ENCODE results near the gene CD93.

CD93 gene

GRCh38 chr20:23126281-23127061 is 40.3 kb upstream of the CD93 start:
- Histone ChIP-seq H3K9me3 (ENCODE audit: control insufficient read depth, low read length) (no peaks in the 10 kb centered on the region), H3K9ac (ENCODE audit: low read length) (no peak overlapping the region), H3K4me1 (ENCODE audit: control insufficient read depth, insufficient read depth, low read length) (peaks cover 32% of the 10 kb centered on the region), H3K27me3 (replicated peaks; ENCODE audit: control insufficient read depth, insufficient read depth, low read length) (no peaks in the 10 kb centered on the region), H3K4me3 (ENCODE audit: low read length) (no peak overlapping the region), H3K36me3 (ENCODE audit: control insufficient read depth, insufficient read depth, low read length, severe bottlenecking) (no peaks in the 10 kb centered on the region)
- no peak for DNase-seq (ENCODE audit: low read depth)

DNA sequence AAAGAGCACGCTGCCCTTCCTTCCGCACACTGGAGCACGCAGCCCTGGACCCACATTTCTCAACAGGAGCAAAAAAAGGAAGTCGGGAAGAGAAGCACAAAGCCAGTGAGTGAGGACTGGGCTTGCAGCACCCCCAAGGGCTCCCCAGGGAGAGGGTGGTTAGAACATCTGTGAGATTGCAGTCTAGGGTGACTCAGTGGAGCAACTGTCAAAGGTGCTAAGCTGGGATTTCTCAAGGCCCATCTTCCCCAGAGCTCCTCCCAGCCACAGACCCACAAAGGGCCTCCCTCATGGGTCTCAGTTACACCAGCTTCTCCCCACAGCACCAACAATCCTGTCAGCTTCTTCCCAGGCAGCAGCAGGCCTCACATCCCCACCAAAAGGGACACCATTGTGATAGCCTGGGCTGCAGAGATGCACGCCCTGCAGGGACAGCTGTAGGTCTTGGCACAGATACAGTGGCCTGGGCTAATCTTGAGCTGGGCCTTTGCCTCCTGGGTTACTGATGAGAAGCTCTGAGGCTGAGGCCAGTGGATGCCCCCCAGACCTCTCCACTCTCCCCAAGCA is 39.6 kb upstream of the CD93 start:
- Histone ChIP-seq H3K9ac (ENCODE audit: low read length) (no peak overlapping the region), H3K36me3 (ENCODE audit: control insufficient read depth, insufficient read depth, low read length, severe bottlenecking) (no peaks in the 10 kb centered on the region), H3K4me1 (ENCODE audit: control insufficient read depth, insufficient read depth, low read length) (peaks cover 26% of the 10 kb centered on the region), H3K9me3 (ENCODE audit: control insufficient read depth, low read length) (no peaks in the 10 kb centered on the region), H3K4me3 (ENCODE audit: low read length) (no peak overlapping the region), H3K27me3 (replicated peaks; ENCODE audit: control insufficient read depth, insufficient read depth, low read length) (no peaks in the 10 kb centered on the region)
- peak; percentile 62 for DNase-seq (ENCODE audit: low read depth)

- Histone ChIP-seq H3K9ac (ENCODE audit: low read length) (no peak overlapping the region), H3K36me3 (ENCODE audit: control insufficient read depth, insufficient read depth, low read length, severe bottlenecking) (no peaks in the 10 kb centered on the region), H3K9me3 (ENCODE audit: control insufficient read depth, low read length) (no peaks in the 10 kb centered on the region), H3K4me1 (ENCODE audit: control insufficient read depth, insufficient read depth, low read length) (peaks cover 22% of the 10 kb centered on the region), H3K27me3 (replicated peaks; ENCODE audit: control insufficient read depth, insufficient read depth, low read length) (peaks cover 5% of the 10 kb centered on the region), H3K4me3 (ENCODE audit: low read length) (no peak overlapping the region)
- no peak for DNase-seq (ENCODE audit: low read depth)
Measured at GRCh38 chr20:23125159-23125558, 39.0 kb upstream of the CD93 start.

GRCh38 chr20:23123886-23124285 is 37.8 kb upstream of the CD93 start:
- Histone ChIP-seq H3K4me3 (ENCODE audit: low read length) (no peak overlapping the region), H3K4me1 (ENCODE audit: control insufficient read depth, insufficient read depth, low read length) (peaks cover 17% of the 10 kb centered on the region), H3K9ac (ENCODE audit: low read length) (no peak overlapping the region), H3K27me3 (replicated peaks; ENCODE audit: control insufficient read depth, insufficient read depth, low read length) (peaks cover 9% of the 10 kb centered on the region), H3K9me3 (ENCODE audit: control insufficient read depth, low read length) (no peaks in the 10 kb centered on the region), H3K36me3 (ENCODE audit: control insufficient read depth, insufficient read depth, low read length, severe bottlenecking) (no peaks in the 10 kb centered on the region)
- no peak for DNase-seq (ENCODE audit: low read depth)

DNA sequence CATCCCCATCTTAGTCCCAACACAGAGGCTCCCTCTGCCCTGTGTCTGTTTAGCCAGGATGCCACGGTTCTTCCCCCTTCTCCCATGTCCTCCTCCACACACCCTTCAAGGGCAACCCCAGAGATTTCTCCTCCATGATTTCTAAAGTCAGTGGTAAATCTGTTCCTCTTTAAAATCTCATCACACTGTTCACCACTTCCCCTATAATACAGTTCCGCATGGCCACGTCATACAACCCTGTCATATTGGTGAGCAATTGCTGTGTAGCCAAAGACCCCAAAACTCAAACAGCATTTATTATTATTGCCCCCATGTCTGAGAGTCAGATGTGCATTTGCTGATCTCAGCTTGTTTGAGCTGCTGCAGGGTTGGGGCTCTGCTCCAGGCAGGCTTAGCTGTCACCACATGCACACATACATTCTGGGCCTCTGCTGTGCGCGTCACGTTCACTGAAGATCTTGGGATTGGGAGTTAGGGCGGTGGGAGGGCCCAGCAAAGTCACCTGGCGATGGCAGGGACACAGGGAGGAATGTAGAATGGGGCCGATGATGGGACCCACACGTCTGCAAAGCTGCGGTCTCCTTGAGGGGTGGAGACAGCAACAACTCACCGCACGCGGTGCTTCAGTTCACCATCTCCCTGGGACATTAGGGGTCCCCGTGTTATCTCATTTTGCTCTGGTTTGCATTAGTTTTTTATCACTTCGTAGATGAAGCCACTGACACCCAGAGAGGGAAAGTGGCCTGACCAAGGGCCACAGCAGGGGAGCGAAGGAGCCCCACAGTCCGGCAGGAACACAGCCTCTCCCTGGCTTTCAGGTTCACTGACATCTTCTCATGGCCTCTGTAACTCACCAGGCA is 36.9 kb upstream of the CD93 start:
- H3K4me3 ChIP-seq (ENCODE audit: low read length): no peak overlapping the region
- DNase-seq (ENCODE audit: low read depth): no peak
- H3K4me1 ChIP-seq (ENCODE audit: control insufficient read depth, insufficient read depth, low read length): peaks cover 17% of the 10 kb centered on the region
- H3K9ac ChIP-seq (ENCODE audit: low read length): no peak overlapping the region
- H3K9me3 ChIP-seq (ENCODE audit: control insufficient read depth, low read length): no peaks in the 10 kb centered on the region
- H3K36me3 ChIP-seq (ENCODE audit: control insufficient read depth, insufficient read depth, low read length, severe bottlenecking): no peaks in the 10 kb centered on the region
- H3K27me3 ChIP-seq (replicated peaks; ENCODE audit: control insufficient read depth, insufficient read depth, low read length): peaks cover 9% of the 10 kb centered on the region

GRCh38 chr20:23122321-23122720 is 36.2 kb upstream of the CD93 start:
- no peaks in the 10 kb centered on the region for H3K9me3 ChIP-seq (ENCODE audit: control insufficient read depth, low read length)
- no peak for DNase-seq (ENCODE audit: low read depth)
- no peak overlapping the region for H3K4me3 ChIP-seq (ENCODE audit: low read length)
- H3K36me3 ChIP-seq (ENCODE audit: control insufficient read depth, insufficient read depth, low read length, severe bottlenecking): no peaks in the 10 kb centered on the region
- peaks cover 17% of the 10 kb centered on the region for H3K4me1 ChIP-seq (ENCODE audit: control insufficient read depth, insufficient read depth, low read length)
- peaks cover 9% of the 10 kb centered on the region for H3K27me3 ChIP-seq (replicated peaks; ENCODE audit: control insufficient read depth, insufficient read depth, low read length)
- H3K9ac ChIP-seq (ENCODE audit: low read length): no peak overlapping the region

DNA sequence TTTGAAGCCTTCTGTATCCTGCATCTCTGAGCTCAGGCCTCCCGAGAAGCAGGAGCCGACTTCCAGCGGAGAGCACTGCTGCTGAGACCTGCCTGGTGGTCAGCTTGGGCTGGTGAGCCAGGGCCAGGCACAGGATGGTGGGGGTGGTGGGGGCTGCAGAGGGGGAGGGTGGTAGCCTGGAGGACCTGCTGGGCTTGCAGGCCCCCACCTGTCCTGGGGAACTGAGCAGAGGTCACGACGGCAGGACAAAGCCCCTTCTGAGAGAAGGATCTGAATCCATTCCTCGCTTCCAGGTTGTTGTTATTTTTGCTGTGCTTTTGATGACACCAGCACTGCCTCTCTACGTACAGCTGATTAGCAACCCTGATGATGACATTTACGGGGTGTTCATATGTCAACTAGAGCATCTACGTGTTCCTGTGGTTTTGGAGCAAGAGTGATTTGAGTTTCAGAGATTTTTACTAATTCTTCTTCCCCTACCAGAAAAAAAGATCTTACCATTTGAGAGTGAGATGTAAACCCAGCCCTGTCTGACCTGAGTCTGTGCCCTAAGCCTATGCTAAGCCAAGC is 35.7 kb upstream of the CD93 start:
- no peak overlapping the region for H3K9ac ChIP-seq (ENCODE audit: low read length)
- no peak for DNase-seq (ENCODE audit: low read depth)
- H3K9me3 ChIP-seq (ENCODE audit: control insufficient read depth, low read length): no peaks in the 10 kb centered on the region
- peaks cover 9% of the 10 kb centered on the region for H3K27me3 ChIP-seq (replicated peaks; ENCODE audit: control insufficient read depth, insufficient read depth, low read length)
- H3K4me3 ChIP-seq (ENCODE audit: low read length): no peak overlapping the region
- H3K4me1 ChIP-seq (ENCODE audit: control insufficient read depth, insufficient read depth, low read length): peaks cover 17% of the 10 kb centered on the region
- no peaks in the 10 kb centered on the region for H3K36me3 ChIP-seq (ENCODE audit: control insufficient read depth, insufficient read depth, low read length, severe bottlenecking)

- no peak for DNase-seq (ENCODE audit: low read depth)
- Histone ChIP-seq H3K9me3 (ENCODE audit: control insufficient read depth, low read length) (no peaks in the 10 kb centered on the region), H3K9ac (ENCODE audit: low read length) (no peak overlapping the region)
Measured at GRCh38 chr20:23120936-23121750, 35.0 kb upstream of the CD93 start.

GRCh38 chr20:23120261-23120660 is 34.1 kb upstream of the CD93 start:
- Histone ChIP-seq H3K9ac (ENCODE audit: low read length) (no peak overlapping the region), H3K36me3 (ENCODE audit: control insufficient read depth, insufficient read depth, low read length, severe bottlenecking) (no peaks in the 10 kb centered on the region), H3K9me3 (ENCODE audit: control insufficient read depth, low read length) (no peaks in the 10 kb centered on the region), H3K4me3 (ENCODE audit: low read length) (no peak overlapping the region), H3K27me3 (replicated peaks; ENCODE audit: control insufficient read depth, insufficient read depth, low read length) (peaks cover 9% of the 10 kb centered on the region), H3K4me1 (ENCODE audit: control insufficient read depth, insufficient read depth, low read length) (peaks cover 10% of the 10 kb centered on the region)
- DNase-seq (ENCODE audit: low read depth): no peak

More at GRCh38 chr20:23120936-23121750, 35.0 kb upstream of the CD93 start:
- Histone ChIP-seq H3K4me3 (ENCODE audit: low read length) (no peak overlapping the region), H3K36me3 (ENCODE audit: control insufficient read depth, insufficient read depth, low read length, severe bottlenecking) (no peaks in the 10 kb centered on the region), H3K4me1 (ENCODE audit: control insufficient read depth, insufficient read depth, low read length) (peaks cover 15% of the 10 kb centered on the region), H3K27me3 (replicated peaks; ENCODE audit: control insufficient read depth, insufficient read depth, low read length) (peaks cover 9% of the 10 kb centered on the region)

DNA sequence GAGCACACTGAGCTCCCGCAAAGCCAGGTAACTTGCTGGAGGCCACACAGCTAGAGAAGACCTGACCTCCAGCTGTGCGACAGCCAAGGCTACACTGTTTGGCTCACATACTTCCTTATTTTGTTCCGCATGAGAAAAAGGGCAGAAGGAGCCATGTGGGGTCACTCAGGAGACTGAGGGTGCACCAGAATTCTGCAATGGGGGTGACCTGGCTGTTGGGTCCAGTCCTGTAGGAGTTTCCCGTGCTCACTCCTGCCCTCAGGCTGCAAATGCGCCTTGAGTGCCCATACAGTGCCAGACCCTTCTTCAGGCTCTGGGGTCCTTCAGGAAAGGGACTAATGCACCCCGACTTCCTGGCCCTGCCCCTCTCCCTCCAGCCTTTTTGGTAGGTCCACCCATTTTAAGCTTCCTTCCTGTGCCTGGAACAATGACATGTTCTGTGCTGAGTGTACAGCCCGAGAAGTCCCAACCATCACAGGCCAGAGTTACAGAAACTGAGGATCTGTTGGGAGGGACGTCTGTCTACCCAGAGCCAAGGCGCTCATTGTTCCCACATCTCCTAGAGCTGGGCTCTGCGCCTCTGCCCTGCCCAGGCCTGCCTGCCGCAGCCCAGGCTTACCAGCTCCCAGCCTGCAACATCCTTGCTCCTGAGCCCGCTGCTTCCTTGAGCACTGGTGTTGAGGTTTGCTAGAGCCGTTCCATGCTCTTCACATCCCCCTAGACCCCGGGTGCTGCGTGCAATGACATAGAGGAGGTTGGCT is 33.5 kb upstream of the CD93 start:
- Histone ChIP-seq H3K9me3 (ENCODE audit: control insufficient read depth, low read length) (no peaks in the 10 kb centered on the region), H3K36me3 (ENCODE audit: control insufficient read depth, insufficient read depth, low read length, severe bottlenecking) (no peaks in the 10 kb centered on the region), H3K9ac (ENCODE audit: low read length) (no peak overlapping the region), H3K4me3 (ENCODE audit: low read length) (no peak overlapping the region), H3K27me3 (replicated peaks; ENCODE audit: control insufficient read depth, insufficient read depth, low read length) (peaks cover 9% of the 10 kb centered on the region), H3K4me1 (ENCODE audit: control insufficient read depth, insufficient read depth, low read length) (peaks cover 7% of the 10 kb centered on the region)
- DNase-seq (ENCODE audit: low read depth): no peak
